NOMO-1 (cell line): ENCODE results near the gene GCSAML.
"Not testable (repeated sequence)": the region's sequence is repeated elsewhere in the genome, so short reads cannot be mapped to it uniquely, and the experiment has no call there.

ENCODE experiments used
- DNase-seq, 2 experiments: peaks; one replicate each; lab custom pipeline; 2025; ENCODE audit not compliant: unreplicated experiment in 2 of 2; lab: John Stamatoyannopoulos, UW

GCSAML gene

DNA sequence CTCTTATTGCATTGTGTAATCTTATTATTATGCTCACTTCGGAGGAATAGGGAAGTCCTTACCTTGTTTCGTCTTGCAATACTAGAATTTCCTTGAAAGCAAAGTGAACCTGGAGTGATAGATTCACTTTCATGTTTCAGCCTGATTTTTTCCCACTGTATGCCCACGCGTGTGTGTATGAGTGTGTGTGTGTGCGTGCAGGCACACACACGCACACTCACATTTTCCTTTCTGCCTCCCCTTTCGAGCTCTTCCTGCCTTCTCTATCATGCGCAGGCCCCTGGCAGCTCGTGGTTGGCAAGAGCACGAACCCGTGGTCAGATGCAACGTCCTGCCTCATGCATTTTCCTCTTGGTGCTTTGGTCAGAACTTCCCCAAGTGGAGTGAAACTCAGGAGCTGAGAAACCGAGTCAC lies at the start of gene GCSAML:
Gene GCSAML (plus strand): TSS at position 366 of the 414 bp plus-strand sequence. CDS start 58 bp downstream, outside the sequence.
- DNase-seq: peak in 1 of 2 experiments; percentile 19

DNA sequence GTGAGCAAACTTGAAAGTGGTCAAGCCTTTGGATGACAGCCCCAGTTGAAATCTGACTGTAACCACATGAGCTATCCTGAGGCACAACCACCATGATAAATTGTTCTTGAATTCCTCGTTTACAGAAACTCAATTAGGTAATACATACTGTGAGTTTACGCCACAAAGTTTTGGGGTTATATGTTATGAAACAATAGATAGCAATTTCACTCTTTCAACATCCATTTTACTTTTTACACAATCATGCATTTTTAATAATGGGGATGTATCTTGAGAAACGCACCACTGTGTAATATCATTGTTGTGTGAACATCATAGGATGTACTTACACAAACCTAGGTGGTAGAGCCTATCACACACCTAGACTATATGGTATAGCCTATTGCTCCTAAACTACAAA lies 48.1 kb upstream of the GCSAML start:
- peak; percentile 27 to 74 for DNase-seq

DNA sequence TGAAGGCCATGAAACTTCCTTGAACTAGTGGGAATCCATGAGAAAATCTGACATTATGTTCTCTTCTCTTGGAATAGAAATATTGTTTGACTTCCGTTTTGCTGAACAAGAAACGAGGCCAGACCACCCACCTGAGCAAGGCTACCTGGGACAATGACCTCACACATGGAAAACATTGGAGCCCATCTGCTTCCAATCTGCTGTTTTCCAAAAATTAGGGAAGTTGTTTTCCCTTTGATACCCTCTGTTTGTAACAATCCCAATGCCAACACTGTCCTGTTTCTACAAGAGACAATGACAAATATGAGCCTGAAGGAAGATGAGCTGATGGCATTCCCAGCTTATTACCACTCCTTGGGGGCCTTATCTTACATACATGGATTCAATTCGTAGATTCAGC lies 42.1 kb upstream of the GCSAML start:
- DNase-seq: no peak

DNA sequence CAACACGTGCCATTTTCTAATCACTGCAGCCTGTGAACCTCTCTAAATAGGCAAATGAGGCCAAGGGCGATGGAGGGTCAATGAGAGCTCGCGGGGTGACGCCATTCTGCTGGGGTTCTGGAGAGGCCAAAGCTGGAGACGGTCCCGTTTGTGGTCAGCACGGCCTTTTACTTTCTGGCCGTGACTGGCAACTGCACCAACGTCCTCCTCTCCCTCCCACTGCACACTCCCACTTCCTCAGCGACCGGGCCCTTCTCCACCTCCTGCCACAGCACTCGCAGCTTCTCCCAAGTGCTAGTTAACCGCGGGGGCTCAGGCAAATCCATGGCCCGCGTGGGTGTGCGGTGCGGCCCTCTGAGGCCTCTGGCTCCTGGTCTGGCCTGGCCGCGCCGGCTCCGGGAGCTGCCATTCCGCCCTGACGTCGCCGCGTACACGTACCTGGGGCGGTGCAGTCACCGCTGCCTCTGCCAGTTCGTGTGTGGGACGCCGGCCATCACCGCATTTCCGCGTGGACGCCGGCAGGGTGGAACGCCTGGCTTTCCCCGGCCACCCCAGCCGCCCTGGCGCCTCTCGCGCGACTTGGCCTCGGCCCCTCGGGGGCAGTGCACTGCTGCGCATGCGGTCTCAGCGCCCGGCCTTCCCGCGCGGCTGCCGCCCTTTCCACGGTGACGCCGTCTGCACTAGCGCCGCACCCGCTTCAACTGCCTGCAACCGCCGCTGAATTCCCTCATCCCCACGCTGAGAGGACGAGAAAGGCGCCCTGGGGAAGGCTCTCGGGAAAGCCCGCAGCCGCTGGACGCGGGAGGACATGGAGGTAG lies 30.9 kb upstream of the GCSAML start:
- DNase-seq: no peak

DNA sequence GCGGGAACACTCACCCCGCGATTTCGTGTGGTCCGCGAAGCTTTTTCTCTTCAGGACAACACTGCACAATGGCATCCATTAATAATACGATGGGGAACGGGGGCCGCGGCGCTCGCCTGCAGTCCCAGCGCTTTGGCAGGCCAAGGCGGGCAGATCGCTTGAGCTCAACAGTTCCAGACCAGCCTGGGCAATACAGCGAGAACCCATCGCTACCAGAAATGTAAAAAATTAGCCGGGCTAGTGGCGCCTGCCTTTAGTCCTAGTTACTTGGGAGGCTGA lies 30.4 kb upstream of the GCSAML start:
- no peak for DNase-seq

DNA sequence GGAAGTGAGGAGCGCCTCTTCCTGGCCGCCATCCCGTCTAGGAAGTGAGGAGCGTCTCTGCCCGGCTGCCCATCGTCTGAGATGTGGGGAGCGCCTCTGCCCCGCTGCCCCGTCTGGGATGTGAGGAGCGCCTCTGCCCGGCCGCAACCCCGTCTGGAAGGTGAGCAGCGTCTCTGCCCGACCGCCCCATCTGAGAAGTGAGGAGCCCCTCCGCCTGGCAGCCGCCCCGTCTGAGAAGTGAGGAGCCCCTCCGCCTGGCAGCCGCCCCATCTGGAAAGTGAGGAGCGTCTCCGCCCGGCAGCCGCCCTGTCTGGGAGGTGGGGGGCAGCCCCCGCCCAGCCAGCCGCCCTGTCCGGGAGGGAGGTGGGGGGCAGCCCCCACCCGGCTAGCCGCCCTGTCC lies 27.0 kb upstream of the GCSAML start:
- not testable (repeated sequence) for DNase-seq

DNA sequence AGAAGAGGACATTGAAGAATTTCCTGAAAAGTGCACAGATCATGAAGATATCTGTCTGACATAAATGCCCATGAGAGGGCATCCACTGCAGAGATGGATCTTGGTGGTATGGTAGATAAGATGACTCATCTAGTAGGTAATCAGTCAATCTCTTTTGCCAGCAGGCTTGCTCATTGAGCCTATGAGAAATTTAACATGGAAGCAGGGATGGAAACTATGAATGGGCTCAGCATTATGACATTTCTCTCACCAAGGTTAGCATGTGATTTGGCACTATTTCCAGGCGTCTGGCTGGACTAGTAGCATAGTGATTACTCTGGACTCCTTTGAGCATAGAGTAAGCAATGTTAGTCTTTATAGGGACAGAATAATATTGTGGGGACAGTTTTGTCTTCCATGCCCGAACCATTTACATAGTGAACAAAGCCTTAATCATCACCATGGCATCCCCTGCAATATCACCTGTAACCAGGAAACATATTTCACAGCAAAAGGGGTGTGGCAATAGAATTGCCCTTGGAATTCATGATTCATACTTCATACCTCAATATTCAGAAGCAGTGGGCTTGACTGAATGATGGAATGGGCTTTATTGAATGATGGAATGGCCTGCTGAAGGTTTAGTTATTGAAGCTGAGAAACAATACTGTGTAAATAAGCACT lies 20.0 kb upstream of the GCSAML start:
- no peak for DNase-seq

DNA sequence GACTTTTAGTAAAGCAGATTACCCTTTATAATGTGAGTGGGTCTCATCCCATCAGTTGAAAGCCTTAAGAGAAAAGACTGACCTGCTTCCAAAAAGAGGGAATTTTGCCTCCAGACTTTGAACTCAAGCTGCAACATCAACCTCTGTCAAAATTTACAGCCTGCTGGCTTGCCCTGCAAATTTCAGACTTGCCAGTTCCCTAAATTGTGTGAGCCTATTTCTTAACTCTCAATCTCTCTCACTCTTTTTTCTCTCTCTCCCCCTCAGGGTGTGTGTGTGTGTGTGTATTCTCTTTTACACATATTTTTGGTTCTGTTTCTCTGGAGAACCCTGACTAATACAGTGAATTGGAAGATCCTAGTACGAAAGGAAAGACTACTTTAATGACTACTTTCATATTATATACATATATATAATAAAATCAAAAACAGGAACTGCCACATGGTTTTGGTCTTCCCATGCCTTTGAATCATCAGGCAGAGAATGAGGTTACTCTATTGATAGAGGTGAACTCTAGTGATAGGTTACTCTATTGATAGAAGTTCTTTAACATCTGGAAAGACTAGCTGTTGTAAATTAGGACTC lies 19.1 kb upstream of the GCSAML start:
- DNase-seq: peak; percentile 40 to 56

DNA sequence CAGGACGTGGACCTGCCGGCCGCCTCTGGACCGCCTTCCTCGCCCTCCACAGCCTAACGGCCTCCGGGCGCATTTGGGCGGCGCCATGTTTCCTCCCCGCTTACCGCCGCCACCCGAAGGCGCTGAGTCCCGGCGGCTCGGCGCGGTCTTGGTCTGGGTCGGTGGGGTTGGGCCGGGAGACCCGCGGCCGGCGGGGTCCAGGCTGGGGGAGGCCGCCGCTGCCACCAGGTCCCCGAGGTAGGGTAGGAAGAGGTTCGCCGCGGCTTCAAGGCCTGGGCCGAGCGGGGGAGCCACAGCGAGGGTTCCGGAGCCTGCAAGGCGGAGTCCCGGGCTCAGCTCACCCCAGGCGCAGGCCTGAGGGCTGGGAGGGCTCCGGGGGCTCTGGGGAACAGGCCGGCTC lies 18.1 kb upstream of the GCSAML start:
- DNase-seq: no peak

DNA sequence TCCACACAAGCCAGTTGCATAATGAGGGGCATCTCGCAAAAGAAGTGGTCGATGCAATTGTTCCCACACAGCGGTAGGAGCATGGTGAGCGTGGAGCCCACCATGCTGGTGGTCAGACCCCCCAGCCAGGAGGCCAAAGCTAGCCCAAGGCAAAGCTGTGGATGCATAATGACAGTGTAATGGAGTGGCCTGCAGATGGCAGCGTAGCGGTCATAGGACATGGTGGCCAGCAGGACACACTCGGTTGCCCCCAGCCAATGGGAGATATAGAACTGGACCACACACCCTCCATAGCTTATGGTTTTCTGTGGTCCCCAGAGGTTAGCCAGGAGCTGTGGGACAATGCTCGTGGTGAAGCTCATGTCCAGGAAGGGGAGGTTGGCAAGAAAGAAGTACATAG lies 17.0 kb upstream of the GCSAML start:
- DNase-seq: no peak

DNA sequence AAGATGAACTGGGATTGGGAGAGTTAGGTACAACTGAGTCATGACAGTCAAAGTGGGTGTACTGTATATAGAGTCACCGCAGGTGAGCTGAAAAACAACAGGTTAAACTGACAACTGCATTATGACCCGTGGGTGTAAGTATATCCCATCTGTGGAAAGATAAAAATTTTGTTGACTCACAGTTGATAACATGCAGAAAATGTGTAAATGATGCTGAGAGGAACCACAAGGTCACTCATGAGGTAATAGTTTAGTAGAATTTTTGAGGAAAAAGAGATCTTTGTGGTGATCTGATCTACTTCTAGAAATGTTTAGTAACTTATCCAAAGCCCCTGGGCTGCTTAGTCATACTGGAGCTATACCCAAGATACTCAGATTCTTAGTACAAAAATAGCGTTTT lies 13.5 kb upstream of the GCSAML start:
- DNase-seq: no peak

DNA sequence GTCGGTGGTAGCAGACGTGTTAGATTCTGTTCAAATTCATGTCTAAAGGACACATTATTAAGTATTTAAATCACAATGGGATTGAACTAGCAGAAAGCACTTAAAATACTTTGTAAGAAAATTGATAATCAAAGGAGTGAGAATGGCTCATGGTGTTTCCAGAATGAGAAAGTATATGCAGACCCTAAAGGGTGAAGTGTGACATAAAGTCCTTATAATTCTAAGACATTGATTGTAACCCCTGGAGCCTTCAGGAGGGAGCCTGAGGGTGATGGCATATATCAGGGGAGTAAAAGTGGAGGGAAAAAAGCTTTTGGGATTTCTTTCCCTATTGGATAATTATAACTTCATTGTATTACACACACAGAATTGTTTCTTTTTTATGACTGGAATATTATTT lies 12.6 kb upstream of the GCSAML start, which contains the start of gene OR2C3:
Gene OR2C3 (minus strand): TSS at position 101 of the 400 bp plus-strand sequence. CDS start 3,929 bp downstream, outside the sequence.
- DNase-seq: no peak

DNA sequence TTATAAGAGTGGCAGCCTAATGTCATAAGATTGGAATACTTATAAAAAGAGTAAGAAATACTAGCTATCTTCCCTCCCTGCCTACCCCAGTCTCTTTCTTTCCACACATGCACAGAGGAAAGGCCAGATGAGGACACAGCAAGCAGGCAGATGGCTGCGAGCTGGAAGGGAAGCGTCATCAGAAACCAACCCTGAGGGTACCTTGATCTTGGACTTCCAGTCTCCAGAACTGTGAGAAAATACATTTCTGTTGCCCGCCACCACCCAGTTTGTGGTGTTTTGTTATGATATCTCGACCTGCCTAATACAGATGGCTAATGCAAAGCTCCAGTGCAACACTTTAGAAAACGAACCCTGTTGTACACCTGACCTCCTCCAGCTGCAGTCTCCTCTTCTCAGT lies 10.4 kb upstream of the GCSAML start:
- no peak for DNase-seq

DNA sequence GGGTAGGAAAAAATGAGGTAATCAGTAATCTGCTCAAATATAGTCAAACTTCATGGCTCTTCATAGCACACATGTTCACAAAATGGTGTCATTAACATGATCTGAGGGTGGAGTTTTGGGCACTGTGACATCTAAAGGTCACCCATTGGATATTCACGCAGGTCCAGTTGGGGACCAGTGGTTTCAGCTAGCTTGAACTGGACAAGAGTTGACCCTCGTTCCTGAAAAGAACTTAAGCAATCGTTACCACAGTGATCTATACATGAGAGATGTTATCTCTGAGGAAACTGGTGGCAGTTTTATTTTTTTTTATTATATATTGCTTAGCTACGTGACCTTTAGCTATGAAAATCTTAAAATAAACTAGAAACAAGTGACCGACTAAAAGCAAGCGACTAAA lies 9.7 kb upstream of the GCSAML start:
- DNase-seq: no peak

DNA sequence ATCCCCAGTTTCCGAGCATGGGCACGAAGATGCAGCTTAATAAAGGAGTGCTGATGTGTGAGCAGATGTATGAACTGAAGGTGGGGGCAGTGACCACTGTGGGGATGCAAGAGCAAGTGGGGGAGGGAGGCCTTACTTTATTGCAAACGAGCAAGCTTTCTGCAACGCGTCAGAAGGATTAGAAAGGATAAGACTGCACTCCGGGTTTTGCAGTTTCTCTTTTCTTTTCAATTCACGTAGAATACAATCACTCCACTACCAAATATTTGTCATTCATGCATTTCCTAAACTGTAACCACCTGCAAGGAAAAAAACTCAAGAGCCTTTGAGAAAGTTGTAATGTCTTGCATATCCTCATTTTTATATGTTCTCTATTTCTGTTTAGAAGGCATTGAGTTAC lies 8.4 kb upstream of the GCSAML start:
- DNase-seq: no peak

DNA sequence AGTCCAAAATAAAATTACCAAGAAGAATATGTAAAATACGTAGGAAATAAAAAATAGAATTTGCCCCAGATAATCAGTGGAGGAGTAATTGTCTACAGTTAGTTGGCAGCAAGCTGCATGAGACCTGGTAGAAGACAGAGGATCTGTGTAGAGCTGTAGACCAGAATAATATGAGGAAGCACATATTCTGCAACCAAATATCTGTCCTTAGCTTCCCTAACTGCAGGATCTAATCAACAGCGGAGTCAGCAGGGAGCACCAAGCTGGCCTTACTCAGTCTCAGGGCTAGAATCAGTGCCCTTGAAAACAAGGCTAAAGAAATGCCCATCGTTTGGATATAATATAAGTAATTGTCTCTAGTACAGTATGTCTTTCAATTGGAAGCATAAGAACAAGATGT lies 6.1 kb upstream of the GCSAML start:
- DNase-seq: no peak

DNA sequence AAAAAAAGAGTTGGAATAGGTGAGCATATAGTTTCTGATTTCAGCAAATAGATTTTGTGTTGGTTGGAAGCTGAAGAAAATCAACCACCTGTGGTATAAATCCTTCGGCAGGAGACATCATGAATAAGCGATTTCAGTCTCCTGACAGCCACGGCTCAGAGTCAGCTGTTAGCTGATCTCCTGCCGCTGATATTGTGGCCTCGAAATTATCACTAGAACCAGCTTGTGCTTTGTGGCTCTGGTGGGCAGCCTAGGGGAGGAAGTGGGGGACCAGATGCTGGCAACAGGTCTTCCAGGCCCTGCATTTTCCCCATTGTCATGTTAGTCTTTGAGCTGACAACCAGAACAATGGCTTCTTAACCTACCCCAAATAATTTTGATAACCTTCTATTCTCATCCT lies 842 bp upstream of the GCSAML start:
- no peak for DNase-seq

DNA sequence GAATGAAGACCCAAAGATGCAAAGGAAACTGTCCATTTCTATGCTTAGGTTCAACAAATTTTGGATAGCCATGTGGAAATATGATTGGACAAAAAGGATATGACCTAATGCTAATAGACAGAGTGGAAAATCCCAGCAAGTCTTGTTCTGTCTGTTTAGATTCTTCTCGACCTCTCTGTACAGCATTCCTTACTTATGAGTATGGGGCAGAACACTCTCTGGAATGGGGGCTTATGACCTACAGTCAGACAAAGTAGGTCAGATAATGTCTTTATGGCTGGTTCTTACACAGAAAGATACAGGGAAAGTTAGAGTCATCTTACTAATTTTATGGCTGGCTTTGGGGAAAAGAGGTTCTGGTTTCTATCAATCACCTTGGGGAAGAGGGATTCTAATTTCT lies 2.8 kb downstream of the GCSAML start:
- DNase-seq: no peak

DNA sequence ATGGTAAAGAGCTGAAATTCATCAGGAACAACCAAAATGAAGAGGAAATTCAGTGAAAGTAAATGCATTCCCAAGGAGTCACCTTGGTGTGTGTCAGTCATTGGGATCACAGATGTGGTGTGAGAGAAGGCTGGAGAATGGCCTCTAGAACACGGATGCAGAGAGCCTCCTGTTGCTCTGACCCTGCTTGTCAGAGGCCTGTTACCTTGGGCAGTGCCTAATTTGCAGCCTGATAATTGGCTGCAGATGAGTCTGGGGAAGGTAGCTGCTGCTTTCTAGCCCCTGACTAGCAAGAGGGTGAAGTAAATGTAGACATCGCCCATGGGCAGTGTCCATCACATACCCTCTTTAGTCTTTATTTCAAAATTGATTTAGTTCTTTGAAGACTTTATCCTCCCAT lies 3.3 kb downstream of the GCSAML start:
- DNase-seq: no peak

DNA sequence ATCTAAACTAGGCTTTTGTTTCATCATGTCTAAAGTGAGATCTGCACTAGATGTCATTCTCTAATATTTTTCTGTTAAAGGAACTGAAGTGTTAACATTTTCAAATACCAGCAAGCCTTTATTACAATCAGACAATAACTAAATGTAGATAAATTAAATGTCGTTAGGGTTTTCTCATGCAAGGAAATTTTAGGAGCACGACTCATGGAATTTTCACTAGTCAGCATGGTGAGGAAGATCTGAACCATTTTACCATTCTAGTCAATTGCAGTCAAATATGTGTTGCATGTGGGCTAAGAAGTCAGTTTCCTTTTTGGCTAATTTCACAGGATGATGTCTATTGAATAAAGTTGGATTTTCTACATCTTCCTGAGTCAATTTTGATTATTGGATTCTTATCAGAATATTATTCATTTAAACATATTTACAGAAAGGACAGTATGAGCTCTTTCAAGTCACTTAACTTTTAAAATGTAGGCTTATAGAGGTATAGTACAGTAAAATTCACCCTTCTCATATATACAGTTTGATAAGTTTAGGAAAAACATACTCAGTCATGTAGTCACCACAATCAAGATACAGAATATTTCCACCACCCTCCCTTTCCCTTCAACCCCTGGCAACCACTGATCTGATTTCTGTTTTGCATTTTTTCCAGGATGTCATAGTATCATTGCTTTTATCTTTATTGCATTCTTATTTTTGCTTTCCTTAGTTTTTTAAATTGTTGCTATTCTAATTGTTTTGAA lies 9.2 kb downstream of the GCSAML start:
- no peak for DNase-seq

DNA sequence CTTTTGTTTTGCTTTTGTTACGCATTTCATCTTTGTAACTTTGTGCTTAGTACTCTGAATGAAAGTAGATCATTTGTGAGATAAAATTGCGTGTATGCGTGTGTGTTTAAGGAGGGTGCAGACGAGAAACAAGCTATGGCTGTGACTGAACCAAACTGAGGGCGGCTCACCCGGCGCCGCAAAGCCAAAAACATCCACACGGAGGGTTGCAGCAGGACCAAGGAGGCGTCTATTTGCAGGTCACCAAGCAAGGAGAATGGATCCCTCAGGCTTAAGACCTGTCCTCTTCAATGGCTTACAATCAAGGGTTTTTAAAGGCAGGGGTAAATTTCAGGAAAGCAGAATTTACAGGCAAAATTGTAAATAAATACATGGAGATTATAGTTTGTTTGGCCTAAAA lies 12.8 kb downstream of the GCSAML start:
- DNase-seq: no peak
